ENCODE measurements around the gene DENND1C. TPM values are rescaled to one million over a fixed set of nuclear protein-coding genes. Genes with fewer than 3 reads are reported as not detected.
"Not testable (repeated sequence)": the region's sequence is repeated elsewhere in the genome, so short reads cannot be mapped to it uniquely, and the experiment has no call there.

The DENND1C gene
- total RNA-seq, 2 experiments from 2014 or later, result 126 to 130 TPM

DNA sequence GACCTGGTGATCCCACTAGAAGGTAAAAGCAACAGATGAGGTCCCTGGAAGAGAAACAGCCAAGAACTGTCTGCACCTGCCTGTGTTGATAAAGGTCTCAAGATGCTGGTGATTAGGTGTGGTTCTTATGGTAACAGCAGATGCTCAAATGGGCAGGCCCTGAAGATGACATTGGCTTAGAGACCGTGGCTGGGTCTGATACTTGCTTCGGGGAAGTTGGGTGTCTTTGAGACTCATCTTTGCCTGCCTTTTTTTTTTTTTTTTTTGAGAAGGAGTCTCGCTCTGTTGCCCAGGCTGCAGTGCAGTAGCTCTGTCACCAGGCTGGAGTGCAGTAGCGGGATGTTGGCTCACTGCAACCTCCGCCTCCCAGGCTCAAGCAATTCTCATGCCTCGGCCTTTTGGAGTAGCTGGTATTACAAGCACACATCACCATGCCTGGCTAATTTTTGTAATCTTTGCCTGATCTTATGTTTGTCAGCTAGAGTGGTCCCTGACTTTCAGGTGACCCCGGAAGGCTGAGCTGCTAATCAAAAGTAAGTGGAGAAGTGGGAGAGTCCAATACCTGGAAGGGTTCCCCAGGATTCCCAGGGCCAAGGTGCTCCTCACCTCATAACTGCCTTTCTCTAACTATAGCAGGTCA, 29.9 kb downstream of the DENND1C start:
- Mint-ChIP-seq H3K9me3 (peaks cover 18% of the 10 kb centered on the region), H3K36me3 (peaks cover 55% of the 10 kb centered on the region), H3K27ac (no peak overlapping the region), H3K4me1 (peaks cover 2% of the 10 kb centered on the region), H3K27me3 (no peaks in the 10 kb centered on the region), H3K4me3 (no peak overlapping the region)
- DNase-seq, result no peak
- POLR2A ChIA-PET, result interaction anchor here (0.7 kb wide), 1 partner anchor 641 kb away, joined by 3 read pairs; no protein-coding TSS in a partner anchor
- ATAC-seq (ENCODE audit: low read depth), result no peak

DNA sequence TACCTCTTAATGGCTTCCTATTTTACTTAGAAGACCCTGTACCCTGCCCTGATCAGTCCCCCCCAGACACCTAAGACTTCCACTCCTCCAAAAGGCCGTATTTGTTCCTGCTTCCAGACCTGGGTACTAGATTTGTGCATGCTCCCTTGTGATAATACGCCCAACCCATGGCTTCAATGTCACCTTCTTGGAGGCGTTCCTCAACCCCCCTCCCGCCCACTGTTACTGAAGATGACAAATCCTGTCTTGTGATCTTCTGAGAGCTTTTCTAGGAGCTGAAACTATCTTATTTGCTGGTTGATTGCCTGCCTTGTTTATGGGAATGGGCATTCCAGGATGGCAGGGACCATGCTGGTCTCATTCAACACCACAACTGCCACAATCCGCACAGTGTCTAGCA, 31.4 kb downstream of the DENND1C start:
- Mint-ChIP-seq H3K4me3 (no peak overlapping the region), H3K9me3 (peaks cover 13% of the 10 kb centered on the region), H3K27ac (no peak overlapping the region)

DNA sequence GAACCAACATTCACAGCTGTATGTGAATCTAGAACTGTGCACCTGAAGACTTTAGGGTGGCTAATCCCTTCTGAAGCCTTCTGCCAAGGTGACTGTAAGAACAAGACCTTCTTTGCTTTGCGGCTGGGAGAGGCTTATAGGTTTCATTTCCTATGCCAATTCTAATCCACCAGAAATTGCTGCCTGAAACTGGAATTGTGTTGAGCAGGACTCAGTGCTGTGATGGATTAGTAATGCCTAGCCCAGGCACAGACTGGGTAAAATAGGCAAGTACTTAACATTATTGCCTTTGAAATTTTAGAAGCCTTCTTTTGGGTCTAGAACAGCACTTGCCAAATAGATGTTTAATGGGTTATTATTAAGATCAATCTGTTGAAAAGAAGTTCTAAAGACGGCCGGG, 33.5 kb downstream of the DENND1C start:
- H3K27me3 Mint-ChIP-seq, result no peaks in the 10 kb centered on the region
- peaks cover 4% of the 10 kb centered on the region for H3K9me3 Mint-ChIP-seq
- H3K4me3 Mint-ChIP-seq, result no peak overlapping the region
- H3K36me3 Mint-ChIP-seq, result peaks cover 29% of the 10 kb centered on the region
- H3K4me1 Mint-ChIP-seq, result peaks cover 2% of the 10 kb centered on the region
- H3K27ac Mint-ChIP-seq, result no peak overlapping the region
- no peak for DNase-seq
- POLR2A ChIA-PET, result interaction anchor here (0.7 kb wide), 2 partner anchors 12 to 69 kb away, joined by 4 read pairs; no protein-coding TSS in a partner anchor
- no peak for ATAC-seq (ENCODE audit: low read depth)

More for the DNA sequence above, 31.4 kb downstream of the DENND1C start:
- Mint-ChIP-seq H3K36me3 (peaks cover 50% of the 10 kb centered on the region), H3K4me1 (peaks cover 2% of the 10 kb centered on the region), H3K27me3 (no peaks in the 10 kb centered on the region)
- no peak for ATAC-seq (ENCODE audit: low read depth)
- DNase-seq, result no peak
- POLR2A ChIA-PET, result no interaction called here

DNA sequence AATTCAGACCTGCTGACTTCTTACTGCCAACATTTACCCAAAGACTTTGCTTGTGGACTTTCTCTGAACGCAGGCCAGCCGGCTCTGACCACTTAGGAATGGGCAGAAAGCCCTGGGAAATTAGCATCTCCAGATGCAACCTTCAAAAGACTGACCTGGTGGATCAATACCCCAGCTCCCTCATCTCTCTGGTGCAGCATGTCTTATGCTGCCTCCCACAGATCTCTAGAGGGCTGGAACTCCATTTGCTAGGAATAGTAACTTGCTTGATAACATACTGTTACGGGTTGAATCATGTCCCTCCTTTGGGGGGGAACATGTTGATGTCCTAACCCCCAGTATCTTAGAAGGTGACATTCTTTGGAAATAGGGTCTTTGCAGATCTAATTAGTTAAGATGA, 35.1 kb downstream of the DENND1C start:
- Mint-ChIP-seq H3K4me3 (no peak overlapping the region), H3K36me3 (peaks cover 14% of the 10 kb centered on the region), H3K4me1 (peaks cover 2% of the 10 kb centered on the region), H3K27ac (no peak overlapping the region), H3K9me3 (peaks cover 3% of the 10 kb centered on the region), H3K27me3 (no peaks in the 10 kb centered on the region)
- POLR2A ChIA-PET, result no interaction called here
- ATAC-seq (ENCODE audit: low read depth), result no peak
- DNase-seq, result no peak

DNA sequence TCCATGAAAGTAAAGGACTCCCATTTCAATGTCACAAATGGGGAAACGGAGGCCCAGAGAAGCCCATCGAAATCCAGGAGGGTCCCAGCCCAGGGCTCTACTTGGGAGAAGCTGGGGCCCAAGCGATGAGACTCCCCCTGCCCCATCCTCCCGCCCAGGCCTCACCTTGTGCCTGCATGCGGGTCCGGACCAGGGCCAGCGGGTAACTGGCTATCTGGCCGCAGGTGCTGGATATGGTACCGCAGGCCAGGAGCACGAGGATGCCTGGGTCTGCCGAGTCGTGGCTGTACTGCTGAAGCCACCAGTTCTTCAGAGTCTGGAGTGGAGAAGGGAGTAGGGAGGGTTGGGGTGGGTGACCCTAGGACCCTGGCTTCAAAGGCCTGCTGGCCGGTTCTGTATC, 37.6 kb downstream of the DENND1C start:
- H3K9me3 Mint-ChIP-seq, result no peaks in the 10 kb centered on the region
- POLR2A ChIA-PET, result no interaction called here
- no peak overlapping the region for H3K27ac Mint-ChIP-seq

DNA sequence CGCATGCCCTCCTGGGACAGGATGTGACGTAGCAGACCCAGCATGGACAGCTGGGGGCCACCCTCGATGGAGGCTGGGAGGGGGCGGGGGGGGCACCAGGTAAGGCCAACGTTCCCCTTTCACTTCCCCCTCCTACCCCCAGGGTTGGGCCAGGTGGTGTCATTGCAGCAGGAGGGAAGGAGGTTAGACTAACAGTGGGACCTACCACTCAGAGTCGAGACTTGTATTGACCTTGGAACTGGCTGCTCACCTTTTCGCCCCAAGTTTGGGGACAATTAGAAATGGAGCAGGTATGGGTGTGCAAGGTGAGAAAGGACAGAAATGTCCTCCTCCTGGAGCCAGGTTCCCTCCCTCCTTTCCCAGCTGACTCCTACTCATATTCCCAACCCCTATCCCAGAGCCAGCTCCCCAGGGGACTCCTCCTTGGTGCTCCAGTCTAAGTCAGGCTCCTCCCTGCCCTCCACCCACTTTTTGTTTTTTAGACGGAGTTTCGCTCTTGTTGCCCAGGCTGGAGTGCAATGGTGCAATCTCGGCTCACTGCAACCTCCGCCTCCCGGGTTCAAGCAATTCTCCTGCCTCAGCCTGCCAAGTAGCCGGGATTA, 39.4 kb downstream of the DENND1C start:
- H3K4me1 Mint-ChIP-seq, result no peaks in the 10 kb centered on the region
- no peak overlapping the region for H3K27ac Mint-ChIP-seq
- H3K4me3 Mint-ChIP-seq, result no peak overlapping the region
- POLR2A ChIA-PET, result no interaction called here
- no peaks in the 10 kb centered on the region for H3K9me3 Mint-ChIP-seq
- H3K27me3 Mint-ChIP-seq, result peaks cover 2% of the 10 kb centered on the region
- ATAC-seq (ENCODE audit: low read depth) (no peak), DNase-seq (no peak)
- peaks cover 8% of the 10 kb centered on the region for H3K36me3 Mint-ChIP-seq

More for the DNA sequence above, 37.6 kb downstream of the DENND1C start:
- Mint-ChIP-seq H3K36me3 (peaks cover 8% of the 10 kb centered on the region), H3K4me3 (no peak overlapping the region), H3K4me1 (no peaks in the 10 kb centered on the region), H3K27me3 (no peaks in the 10 kb centered on the region)
- ATAC-seq (ENCODE audit: low read depth), result no peak
- DNase-seq, result no peak

DNA sequence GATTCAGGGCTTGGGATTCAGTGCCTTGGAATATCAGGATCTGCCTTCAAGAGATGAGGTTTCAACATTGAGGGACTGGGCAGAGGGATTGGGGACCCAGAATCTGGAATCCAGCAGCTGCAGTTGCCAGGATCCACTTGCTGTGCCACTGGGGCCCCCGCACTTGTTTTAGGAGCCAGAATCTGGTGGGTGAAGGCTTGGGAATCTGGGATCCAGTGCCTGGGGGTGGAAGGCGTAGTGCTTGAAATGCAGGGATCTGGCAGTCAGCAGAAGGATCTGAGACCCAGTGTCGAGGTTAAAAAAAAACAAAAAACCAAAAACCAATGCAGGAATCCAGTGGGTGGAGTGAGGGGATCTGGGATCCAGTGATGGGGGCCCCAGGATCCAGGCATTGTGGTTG, 40.7 kb downstream of the DENND1C start:
- peaks cover 2% of the 10 kb centered on the region for H3K27me3 Mint-ChIP-seq
- H3K9me3 Mint-ChIP-seq, result no peaks in the 10 kb centered on the region
- POLR2A ChIA-PET, result no interaction called here
- no peaks in the 10 kb centered on the region for H3K4me1 Mint-ChIP-seq
- no peak for DNase-seq
- H3K36me3 Mint-ChIP-seq, result peaks cover 2% of the 10 kb centered on the region
- H3K4me3 Mint-ChIP-seq, result no peak overlapping the region
- H3K27ac Mint-ChIP-seq, result no peak overlapping the region
- ATAC-seq (ENCODE audit: low read depth), result no peak

DNA sequence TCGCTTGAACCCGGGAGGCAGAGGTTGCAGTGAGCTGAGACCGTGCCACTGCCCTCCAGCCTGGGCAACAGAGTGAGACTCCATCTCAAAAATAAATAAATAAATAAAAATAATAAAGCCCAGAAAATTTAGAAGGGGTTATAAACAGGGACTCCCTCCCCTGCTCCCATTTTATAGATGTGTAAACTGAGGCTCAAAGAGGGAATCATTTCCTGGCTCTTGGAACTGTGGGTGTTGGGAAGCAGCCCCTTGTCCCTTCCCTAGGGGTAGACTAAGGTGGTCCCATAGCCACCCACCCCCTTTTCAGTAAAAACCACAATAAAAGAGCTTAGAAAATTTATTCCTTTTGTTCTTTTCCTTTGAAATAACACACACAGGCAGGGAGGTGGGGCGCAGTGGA, 41.8 kb downstream of the DENND1C start:
- Mint-ChIP-seq H3K36me3 (no peaks in the 10 kb centered on the region), H3K27me3 (peaks cover 2% of the 10 kb centered on the region), H3K27ac (no peak overlapping the region), H3K9me3 (no peaks in the 10 kb centered on the region), H3K4me3 (no peak overlapping the region), H3K4me1 (no peaks in the 10 kb centered on the region)
- DNase-seq (no peak), ATAC-seq (ENCODE audit: low read depth) (no peak)
- POLR2A ChIA-PET, result interaction anchor here (0.6 kb wide), 1 partner anchor 45 kb away, joined by 3 read pairs; no protein-coding TSS in a partner anchor

DNA sequence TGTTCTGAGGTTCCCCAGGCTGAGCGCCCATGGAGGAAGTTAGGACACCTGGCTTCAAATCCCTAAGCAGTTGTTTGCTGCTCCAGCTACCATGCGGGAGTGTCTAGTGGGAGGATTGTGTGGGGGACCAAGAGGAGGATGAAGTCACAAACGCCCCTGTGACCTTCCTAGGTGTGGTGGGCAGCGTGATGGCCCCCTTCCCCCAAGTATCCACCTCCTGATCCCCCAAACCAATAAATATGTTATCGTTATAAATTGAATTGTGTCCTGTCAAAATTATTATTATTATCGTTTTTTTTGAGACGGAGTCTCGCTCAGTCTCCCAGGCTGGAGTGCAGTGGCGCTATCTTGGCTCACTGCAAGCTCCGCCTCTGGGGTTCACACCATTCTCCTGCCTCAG, 47.9 kb downstream of the DENND1C start, which contains the start of gene SLC25A41:
Gene SLC25A41 (minus strand): TSS at position 101 of the 400 bp plus-strand sequence. CDS start 70 bp downstream, at position 31.
- H3K27me3 Mint-ChIP-seq, result peaks cover 2% of the 10 kb centered on the region
- DNase-seq, result no peak
- no peak within 1 kb of the TSS for H3K4me3 Mint-ChIP-seq
- POLR2A ChIA-PET, result no interaction called here
- H3K4me1 Mint-ChIP-seq, result peaks cover 15% of the 10 kb centered on the region
- no peak for ATAC-seq (ENCODE audit: low read depth)
- no peak within 1 kb of the TSS for H3K27ac Mint-ChIP-seq
- H3K9me3 Mint-ChIP-seq, result no peaks in the 10 kb centered on the region
- peaks cover 3% of the 10 kb centered on the region for H3K36me3 Mint-ChIP-seq

DNA sequence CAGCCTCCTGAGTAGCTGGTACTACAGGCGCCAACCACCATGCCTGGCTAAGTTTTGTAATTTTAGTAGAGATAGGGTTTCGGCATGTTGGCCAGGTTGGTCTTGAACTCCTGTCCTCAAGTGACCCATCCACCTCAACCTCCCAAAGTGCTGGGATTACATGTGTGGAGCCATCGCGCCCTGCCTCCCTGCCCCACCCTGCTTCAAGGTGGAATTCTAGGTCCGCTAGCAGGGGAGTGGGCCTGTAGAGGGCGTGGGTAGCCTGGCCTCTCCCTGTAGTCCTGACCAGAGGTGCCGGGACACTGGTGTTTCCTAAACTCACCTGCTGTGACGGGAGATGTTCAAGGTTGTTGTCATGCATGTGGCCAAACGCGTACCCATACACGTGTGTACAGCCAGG, 48.4 kb downstream of the DENND1C start:
- peaks cover 15% of the 10 kb centered on the region for H3K4me1 Mint-ChIP-seq
- ATAC-seq (ENCODE audit: low read depth) (no peak), DNase-seq (no peak)
- no peak overlapping the region for H3K27ac Mint-ChIP-seq
- no peaks in the 10 kb centered on the region for H3K9me3 Mint-ChIP-seq
- POLR2A ChIA-PET, result no interaction called here
- H3K36me3 Mint-ChIP-seq, result peaks cover 3% of the 10 kb centered on the region
- no peak overlapping the region for H3K4me3 Mint-ChIP-seq
- no peaks in the 10 kb centered on the region for H3K27me3 Mint-ChIP-seq

DNA sequence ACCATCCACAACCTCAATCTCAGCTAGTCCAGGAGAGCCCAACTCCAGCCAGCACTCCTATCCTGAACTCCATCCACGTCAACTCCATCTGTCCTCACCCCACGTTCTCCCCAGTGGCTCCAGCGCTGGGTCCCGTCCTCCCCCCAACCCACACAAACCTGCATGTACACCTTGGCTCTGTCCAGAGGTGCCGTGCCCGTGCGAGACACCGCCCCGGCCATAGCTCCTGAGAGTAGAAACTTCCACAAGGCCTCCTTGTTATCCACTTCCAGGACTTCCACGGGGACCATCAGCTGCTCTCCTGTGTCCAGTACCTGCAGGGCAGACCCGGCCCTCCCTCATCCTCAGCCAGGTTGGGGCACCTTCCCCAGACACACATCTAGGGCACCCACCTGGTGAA, 49.7 kb downstream of the DENND1C start:
- POLR2A ChIA-PET, result interaction anchor here (0.6 kb wide), 1 partner anchor 29 kb away, joined by 4 read pairs; no protein-coding TSS in a partner anchor
- H3K9me3 Mint-ChIP-seq, result no peaks in the 10 kb centered on the region
- no peaks in the 10 kb centered on the region for H3K27me3 Mint-ChIP-seq
- no peak overlapping the region for H3K4me3 Mint-ChIP-seq
- H3K4me1 Mint-ChIP-seq, result peaks cover 15% of the 10 kb centered on the region
- no peak for DNase-seq
- H3K36me3 Mint-ChIP-seq, result peaks cover 3% of the 10 kb centered on the region
- ATAC-seq (ENCODE audit: low read depth), result no peak
- no peak overlapping the region for H3K27ac Mint-ChIP-seq

DNA sequence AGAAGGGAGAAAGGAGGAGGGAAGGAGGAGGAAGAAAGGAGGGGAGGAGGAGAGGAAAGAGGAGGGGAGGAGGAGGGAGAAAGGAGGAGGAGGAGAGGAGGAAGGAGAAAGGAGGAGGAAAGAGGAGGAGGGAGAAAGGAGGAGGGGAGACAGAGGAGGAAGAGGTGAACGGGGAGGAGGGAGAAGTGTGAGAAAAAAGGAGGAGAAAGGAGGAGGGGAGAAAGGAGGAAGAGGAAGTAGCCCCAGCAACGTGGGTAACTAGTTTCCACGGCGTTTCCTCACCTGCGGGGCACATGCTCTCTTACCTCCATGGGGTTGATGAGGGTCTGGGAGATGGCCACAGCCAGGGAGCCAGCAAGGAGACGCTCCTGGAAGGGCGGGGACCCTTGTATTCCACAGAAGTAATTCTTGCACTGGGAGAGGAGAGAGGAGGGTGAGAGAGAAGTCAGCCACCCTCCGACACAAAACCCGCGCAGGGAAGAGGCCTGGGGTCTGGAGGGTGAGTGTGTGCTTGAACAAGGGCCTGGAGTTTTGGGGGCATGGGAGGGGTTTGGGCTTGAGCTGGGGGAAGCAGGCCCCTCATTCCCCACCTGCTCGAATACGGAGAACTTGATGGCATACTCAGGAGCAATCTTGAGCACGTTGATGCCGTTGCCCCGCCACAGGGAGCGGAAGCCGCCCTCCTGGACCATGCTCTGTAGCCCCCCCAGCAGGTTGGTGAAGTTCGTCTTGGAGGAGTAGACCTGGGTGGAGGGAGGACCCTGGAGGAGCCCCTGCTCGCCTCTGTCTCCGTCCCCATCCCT, 52.0 kb downstream of the DENND1C start:
- ATAC-seq (ENCODE audit: low read depth) (no peak), DNase-seq (no peak)
- H3K36me3 Mint-ChIP-seq, result peaks cover 3% of the 10 kb centered on the region
- POLR2A ChIA-PET, result no interaction called here
- H3K27me3 Mint-ChIP-seq, result no peaks in the 10 kb centered on the region
- H3K4me3 Mint-ChIP-seq, result peak overlapping the region; percentile 61
- H3K4me1 Mint-ChIP-seq, result peaks cover 20% of the 10 kb centered on the region
- H3K27ac Mint-ChIP-seq, result peak overlapping the region; percentile 30
- no peaks in the 10 kb centered on the region for H3K9me3 Mint-ChIP-seq

DNA sequence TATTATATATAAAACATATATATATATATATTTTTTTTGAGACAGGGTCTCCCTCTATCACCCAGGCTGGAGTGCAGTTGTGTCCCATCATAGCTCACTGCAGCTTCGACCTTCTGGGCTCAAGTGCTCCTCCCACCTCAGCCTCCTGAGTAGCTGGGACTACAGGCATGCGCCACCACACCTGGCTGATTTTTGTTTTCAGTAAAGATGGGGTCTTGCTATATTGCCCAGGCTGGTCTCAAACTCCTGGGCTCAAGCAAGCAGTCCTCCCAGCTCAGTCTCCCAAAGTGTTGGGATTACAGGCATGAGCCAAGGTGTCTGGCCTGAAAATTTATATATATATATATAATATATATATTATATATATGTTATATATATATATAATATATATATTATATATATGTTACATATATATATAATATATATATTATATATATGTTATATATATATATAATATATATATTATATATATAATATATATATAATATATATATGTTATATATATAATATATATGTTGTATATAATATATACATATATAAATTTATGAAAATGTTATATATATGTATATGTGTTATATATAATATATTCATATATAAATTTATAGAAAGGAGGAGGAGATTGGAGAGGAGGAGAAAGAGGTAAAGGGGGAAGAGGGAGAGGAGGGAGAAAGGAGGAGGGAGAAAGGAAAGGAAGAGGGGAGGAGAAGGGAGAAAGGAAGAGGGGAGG, 52.7 kb downstream of the DENND1C start:
- H3K36me3 Mint-ChIP-seq; DNase-seq; ATAC-seq (ENCODE audit: low read depth); POLR2A ChIA-PET; H3K27me3 Mint-ChIP-seq; H3K9me3 Mint-ChIP-seq: not testable (repeated sequence)
- peak overlapping the region; percentile 30 for H3K27ac Mint-ChIP-seq
- H3K4me1 Mint-ChIP-seq, result peaks cover 20% of the 10 kb centered on the region
- H3K4me3 Mint-ChIP-seq, result peak overlapping the region; percentile 61

Measured in activated naive CD8-positive, alpha-beta T cell treated with anti-CD3 and anti-CD28 coated beads, Interleukin-2, amount 10 ng/mL, durations not matched to agents 7 days and 5 days (primary cell).